OCI-LY3 (cell line): ENCODE measurements around the gene PTPRR.

Experiments used
- CTCF ChIP-seq: fragments of 200-600, 300-600 bp; sonication (generic); IDR thresholded peaks from 2 replicates; pipeline ENCODE4 v1.5.1; 2014; ENCODE audit warnings: antibody characterized with exemption, low read length, low read depth
- EZH2phosphoT487 ChIP-seq: fragments of 200-600 bp; shearing (Covaris generic); IDR thresholded peaks from 2 replicates; pipeline ENCODE4 v1.6.1; 2018; ENCODE audit warnings: antibody characterized with exemption, mixed run types, low read depth

GRCh38 chr12:70853326-70853725 is 67.2 kb downstream of the PTPRR start:
- TF ChIP-seq CTCF: no peak
- no peak for TF ChIP-seq EZH2phosphoT487
